Measurements from ENCODE around the gene MTMR4.
"Not testable (repeated sequence)": the region's sequence is repeated elsewhere in the genome, so short reads cannot be mapped to it uniquely, and the experiment has no call there.

MTMR4 gene

DNA sequence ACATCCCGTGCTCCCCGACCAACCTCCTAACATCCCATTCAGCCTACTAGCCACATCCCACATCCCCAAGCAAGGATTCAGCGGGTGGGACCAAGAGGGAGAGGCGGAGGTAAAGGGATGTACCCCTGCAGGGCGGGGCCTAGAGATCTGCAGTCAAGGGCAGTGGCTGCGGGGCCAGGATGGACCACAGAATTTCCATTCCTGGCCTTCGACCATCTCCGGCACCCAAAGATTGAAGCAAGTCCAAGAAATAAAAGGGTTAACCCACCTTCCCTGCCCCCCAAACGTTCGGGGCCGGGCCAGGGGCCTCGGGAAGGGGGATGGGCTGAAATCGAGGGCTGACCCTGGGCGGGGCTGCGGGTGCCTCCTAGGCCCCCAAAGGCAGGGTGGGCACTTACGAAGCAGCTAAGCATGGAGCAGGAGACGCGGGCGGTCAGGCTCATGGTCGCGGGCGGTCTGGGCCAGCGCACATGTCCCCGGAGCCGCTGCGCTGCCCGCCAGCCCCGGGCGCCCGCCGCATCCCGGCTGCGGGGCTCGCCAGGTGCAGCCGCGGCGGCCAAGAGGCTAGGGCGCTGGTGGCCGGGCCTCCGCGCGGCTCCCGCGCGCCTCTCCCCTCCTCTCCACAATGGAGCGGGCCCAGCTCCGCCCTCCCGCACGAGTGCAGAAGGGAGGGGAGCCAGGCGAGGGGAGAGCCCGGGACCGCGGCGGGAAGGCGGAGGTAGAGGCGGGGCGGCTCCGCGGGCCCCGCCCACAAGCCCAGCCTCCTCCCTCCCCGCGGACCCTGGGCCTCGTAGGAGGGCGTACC, at the start of gene MTMR4:
Gene MTMR4 (minus strand): TSS at position 674 of the 805 bp plus-strand sequence. CDS start 231 bp downstream, at position 443.
- DNase-seq: peak; percentile 59

DNA sequence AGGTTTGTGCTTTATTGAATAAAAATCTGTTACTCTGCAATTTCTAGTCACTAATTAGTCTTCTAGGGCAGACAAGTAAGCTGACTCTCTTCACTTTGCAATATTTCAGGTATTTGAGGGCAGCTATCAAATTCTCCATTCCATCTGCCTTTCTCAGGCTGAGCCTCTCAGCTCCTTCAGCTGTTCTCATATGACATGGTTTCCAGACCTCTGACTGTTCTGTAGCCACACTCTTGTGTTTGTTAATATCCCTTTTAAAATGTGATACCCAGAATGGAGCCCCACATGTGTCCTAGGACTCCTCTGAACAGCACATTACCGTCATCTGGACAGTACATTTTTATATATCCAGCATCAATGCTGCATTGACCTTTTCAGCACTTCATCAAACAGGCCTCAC, 46.1 kb upstream of the MTMR4 start:
- no peak for DNase-seq

DNA sequence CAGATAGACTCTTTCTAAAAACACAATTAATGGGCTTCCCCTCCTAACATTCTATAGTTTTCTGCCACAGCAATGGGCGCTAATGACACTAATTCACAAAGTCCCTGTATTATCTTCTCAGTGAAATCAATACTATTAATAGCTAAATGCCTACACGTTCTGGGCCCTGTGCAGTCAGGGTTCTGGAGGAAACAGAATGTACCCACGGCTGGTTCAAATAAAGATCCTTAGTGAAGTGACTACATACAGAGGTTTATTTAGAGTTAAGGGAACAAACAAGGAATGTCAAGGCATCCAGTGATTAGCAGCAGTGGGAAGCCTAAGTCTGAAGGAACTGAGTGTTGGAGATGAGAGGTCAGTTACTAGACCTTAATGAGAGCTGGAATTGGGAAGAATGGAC, 43.5 kb upstream of the MTMR4 start:
- no peak for DNase-seq

DNA sequence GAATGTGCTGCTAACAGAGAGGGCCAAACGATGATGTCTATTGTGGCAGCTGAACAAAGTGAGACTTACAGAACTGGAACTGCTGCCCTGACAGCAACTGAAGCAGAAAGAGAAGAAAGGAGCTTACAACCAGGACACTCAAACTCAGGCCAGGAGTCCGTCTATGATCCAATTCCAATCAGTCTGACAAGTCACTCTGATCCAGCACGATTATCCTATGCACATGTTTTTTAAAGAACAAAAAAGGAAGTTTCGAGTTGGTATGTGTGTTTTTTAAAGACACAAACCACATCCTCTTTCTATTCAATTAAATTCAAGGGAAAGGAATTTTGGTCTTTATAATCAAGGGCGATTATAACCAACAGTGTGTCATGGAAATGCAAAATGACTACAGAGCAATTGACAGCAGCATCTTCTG, 42.4 kb upstream of the MTMR4 start:
- no peak for DNase-seq

DNA sequence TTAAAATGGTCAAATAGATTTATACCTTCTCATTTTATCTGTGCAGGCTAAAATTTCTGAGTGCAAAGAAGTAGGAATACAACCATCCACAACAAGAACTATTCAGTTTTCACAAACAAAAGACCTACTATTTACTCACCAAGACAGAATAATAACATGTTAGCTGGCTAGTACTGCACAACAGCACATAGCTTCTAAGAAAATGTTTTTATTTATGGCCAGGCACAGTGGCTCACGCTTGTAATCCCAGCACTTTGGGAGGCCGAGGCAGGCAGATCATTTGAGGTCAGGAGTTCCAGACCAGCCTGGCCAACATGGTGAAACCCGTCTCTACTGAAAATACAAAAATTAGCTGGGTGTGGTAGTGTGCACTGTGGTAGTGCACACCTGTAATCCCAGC, 40.7 kb upstream of the MTMR4 start:
- DNase-seq: not testable (repeated sequence)

DNA sequence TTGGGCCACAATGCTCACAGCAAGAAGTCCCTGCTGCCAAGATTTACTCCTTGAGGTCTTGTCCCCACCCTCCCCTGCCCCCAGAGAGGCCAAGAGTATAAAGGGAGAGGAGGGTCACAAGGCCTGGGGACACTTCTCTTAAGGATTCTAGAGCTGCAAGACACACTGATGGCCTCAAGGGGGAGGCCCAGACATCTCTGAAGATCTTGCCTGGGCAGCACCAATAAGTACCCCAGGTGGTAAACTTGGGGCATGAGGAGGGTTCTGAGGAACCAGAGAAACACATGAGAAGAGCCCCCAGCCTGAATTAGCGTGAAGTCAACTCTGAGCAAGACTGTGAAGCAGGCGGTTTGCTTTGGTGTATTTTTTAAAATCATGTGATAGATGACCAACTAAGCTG, 26.8 kb upstream of the MTMR4 start:
- no peak for DNase-seq

DNA sequence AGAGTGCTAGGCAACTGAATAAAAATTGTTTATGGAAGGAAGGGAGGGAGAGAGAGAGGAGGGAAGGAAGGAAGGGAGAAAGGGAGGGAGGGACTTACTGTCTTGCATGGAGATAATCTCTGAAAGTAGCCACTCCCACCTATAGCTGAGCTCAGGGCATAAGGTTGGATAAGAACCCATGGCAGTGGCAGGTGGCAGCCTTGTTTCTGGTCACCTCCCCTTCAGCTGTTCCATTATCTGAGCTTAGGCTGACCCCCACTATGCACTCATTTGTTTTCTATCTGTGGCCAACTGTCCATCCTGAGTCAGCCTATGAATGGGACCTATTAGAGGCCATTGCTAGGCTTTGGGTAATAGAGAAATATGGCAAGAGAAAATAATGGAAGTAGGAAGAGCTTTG, 25.3 kb upstream of the MTMR4 start:
- DNase-seq: no peak

DNA sequence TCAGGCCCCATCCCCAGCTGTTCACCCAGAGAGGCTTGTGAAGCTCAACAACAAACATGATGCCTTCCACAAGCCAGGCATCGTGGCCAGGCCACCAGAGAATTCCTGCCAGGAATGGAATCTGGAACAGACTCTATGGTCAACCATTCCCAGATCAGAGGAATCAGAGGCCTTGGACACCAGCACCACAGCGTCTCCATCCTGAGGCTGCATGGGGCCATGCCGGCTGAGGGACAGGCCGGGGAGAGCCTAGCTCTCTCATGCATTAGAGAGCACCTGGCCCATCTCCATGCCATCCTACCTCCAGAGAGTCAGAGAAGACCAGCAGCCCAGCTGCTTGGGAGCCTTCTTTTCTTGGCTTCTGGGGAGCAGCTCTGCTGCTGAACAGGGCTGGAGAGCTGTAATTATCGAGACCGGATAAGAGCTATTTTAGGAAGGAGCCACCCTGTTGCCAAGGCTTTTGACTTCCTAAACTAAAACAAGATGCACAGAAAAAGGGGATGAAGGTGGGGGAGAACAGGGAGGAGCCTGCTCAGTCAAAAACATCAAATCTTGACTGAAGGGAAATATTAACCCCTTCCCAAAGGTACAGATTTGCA, 24.5 kb upstream of the MTMR4 start:
- DNase-seq: no peak

DNA sequence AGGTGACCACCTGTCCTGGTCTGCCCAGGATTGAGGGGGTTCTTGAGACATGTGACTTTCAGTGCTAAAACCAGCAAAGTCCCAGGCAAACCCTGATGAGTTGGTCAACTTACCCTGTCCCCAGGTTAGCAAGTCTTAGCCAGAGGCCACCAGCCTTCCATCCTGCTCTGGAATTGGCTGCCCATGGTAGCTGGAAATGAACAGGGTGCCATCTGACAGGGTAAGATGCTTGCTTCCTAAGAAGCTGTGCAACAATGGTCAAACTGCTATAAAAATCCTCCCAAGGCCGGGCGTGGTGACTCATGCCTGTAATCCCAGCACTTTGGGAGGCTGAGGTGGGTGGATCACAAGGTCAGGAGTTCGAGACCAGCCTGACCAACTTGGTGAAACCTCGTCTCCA, 22.8 kb upstream of the MTMR4 start:
- DNase-seq: no peak

DNA sequence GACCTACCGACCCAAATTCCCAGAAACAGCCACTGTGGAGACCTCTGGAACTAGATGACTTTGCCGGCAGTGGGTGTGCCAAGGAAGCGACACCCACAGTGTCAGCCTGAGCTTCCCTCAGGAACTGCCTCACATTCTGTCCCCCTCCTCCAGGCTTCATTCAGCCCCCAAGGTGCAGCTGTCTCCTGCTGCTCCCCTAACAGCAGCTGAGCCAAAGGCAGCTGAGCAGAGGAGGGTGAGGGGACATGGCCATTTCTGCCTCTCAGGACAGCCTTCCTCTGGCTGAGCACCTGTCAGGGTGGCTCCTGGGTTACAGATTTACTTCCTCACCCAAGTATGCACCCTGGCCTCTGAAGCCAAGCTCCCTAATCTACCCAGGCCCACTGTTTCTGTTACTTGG, 22.1 kb upstream of the MTMR4 start:
- DNase-seq: no peak

DNA sequence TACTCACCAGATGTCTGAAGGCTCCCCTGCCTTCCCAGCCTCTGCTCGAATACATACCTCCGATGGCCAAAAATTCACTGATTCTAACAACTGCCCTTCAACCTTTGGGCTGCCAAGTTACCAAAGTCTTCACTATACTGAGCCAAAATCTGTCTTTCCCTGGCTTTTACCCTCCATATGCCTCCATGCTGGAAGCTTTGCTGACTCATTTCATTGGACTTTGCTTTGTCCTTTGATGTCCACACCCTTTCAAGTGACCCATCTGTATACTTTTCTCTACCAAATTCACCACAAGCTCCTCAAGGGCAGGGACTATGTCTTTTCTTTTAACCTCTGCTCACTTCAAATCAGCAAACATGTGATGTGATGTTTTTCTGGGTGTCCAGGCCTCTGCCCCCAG, 21.0 kb upstream of the MTMR4 start:
- DNase-seq: no peak

DNA sequence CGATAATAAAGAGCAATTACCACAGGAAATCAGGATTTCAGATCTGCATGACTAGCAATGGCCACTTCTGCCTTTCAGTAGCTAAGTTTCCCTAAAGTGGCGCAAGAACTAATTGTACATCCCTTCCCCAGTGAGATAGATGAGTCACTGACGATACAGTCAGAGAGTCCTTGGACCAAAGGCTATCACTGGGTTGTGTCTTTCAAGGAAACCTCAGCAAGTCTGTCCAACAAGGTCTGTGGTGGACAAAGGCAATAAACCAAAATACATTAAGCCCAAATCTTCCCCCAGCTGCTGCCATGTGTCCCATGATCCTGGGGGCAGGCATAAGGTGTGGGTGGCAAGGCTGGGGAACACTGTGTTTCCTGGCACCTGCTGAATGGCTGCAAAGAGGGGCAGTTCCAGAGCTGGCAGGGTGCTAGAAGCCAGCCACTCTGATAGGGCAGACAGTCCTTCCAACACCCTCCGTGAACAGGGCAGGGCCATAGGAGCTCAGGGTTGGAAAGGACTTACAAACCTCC, 20.5 kb upstream of the MTMR4 start:
- DNase-seq: no peak

DNA sequence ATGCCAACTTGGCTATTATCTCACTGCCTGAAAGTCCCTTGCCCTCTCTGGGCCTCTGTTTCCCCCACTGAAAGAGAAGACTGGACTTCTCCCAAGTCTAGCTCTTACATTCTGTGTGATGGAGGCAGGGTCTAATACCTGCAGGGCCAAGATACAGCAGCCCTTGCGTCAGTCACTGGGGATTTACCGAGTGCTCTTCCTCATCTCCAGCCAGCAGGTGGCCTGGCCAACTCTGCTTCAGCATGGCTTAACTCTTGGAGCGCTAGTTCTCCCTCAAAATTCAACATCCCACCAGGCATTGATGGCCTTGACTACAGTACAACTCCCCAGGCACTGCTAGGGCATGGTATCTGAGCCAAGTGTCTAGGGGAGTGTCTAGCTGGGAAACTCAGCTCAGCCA, 19.9 kb upstream of the MTMR4 start:
- no peak for DNase-seq

DNA sequence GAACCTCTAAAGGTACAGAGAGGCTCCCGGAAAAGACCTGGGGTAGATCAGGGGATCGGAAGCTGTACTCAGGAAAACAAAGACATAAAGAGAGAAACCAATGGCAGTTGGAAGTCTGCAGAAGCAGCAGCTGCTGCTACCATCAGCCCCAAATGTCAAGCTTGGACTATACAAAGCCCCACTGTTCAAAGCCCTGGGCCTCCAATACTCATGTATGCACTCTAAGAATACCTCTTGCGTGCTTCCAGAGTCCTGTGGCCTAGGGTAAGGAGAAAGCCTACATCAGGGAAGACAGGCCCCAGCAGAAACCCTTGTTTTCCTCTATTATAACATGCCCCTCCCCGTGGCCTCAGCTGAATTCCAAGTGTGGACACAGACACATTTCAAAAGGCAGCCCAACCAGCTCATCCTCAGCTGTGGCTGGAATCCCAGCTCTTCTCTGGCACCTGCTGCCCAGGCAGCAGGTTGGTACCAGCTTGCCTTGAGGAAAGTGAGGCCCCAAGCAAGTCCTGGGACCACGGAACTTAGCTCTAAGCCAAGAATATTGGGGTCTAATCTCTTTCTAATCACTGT, 19.3 kb upstream of the MTMR4 start:
- no peak for DNase-seq

DNA sequence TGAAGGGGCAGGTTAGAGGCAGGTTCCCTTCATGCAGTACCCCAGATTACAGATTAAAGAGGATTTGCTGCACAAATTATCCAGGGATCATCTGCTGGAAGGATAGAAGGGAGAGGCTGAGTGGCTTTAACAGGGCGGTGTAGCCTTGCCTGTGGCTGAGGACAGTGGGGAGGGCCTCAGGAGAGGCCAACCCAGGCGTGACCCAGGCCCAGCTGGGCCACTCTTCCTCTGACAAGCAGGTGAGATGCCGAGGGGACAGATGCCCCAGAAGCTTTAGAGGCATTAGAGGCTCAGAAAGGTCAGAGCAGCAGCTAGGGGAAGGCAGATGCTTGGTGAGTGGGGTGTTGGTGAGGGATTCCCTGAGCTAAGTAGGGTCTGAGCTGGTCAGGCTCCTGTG, 18.1 kb upstream of the MTMR4 start:
- no peak for DNase-seq

DNA sequence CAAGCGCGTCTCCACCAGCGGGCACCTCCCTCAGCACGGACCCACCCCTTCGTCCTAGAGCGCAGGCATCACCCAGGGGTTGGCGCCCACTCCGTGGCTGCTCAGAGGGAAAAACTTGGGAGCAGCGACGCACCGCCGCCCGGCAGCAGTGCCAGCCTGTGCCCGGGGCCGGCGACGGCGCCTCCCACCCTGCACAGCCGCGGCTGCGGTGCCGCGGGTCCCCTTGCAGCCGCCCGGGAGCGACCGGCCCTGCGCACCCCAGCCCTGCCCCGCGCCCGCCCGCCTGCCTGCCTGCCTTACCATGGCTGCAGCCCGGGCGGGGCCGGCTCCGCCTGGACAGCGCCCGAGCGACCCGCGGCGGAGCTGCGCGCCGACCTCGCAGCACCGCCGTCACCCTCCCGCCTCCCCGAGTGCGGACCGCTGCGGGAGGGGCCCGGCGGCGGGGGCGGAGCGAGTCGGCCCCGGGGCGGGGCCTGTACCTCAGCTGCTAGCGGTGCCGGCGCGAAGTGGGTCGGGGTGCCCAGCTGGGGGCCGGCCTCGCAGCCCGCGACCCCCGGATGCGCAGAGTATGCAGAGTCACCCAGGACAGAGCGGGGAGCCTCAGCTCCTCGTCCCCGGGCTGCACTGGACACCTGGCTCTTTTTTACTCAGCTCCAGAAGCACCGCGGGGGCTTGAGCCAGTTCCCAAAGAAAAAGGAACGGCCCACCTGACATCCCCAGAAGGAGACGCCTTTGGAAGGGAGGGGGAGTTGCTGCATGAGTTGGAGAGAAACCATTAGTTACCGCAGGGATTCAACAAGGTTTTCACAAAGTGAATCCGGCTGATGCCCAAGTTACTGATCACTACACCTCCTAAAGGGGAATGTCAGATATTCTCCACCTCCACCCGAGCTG, 17.5 kb upstream of the MTMR4 start:
- peak; percentile 49 for DNase-seq

DNA sequence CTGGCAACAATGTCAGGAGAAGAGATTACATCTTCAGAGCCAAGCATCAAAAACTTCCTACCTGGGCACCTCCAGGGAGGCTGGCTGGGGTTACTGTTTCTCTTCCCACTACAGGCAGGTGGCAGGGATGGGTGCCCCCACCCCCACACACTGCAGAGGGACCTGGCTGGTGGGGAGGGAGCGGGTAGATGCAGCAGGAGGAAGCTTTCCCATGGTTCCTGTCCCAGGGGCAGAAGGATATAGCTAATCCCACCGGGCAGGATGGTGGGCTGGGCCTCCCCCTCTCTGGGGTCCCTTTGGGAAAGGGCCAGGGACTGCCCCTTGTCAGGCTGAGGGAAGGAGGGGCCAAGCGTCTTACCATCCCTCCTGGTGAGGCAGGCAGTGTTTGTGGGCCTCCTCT, 16.7 kb upstream of the MTMR4 start:
- no peak for DNase-seq

DNA sequence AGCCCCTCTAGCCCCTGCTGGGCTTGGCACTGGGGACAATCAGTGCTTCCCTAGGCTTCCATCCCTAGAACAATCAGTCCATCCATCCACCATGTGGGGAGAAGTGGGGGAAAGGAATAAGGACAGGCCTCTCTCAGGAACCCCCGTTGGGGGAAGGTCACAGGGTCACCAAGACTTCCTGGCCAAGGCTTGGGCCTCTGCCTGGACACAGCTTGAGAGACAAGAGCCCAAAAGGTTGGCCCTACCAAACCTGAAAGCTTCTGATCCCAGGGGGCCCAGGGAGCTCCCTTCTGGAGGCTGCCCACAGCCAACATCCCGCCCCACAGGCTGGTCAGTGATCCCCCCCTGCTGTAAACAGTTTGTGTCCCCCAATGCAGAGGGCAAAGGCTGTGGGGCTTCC, 16.2 kb upstream of the MTMR4 start:
- no peak for DNase-seq

DNA sequence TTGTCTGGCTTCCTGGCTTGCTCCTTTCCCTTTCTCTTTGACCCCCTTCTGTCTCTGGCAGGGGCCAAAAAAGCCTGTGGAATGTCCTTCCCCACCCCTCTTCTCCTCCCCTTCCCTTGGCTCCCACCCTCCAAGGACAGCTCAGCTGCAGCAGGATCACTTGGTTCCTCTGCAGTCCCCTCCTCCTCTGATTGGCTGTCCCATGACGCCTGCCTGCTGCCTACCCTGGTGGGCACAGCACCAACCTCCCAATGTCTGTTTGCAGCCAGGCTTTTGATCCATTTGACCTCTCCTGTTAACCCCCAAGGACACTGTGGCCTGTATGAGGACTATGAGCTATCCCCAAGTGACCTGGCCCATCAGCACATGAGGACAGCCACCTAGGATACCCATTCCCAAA, 14.8 kb upstream of the MTMR4 start:
- no peak for DNase-seq

DNA sequence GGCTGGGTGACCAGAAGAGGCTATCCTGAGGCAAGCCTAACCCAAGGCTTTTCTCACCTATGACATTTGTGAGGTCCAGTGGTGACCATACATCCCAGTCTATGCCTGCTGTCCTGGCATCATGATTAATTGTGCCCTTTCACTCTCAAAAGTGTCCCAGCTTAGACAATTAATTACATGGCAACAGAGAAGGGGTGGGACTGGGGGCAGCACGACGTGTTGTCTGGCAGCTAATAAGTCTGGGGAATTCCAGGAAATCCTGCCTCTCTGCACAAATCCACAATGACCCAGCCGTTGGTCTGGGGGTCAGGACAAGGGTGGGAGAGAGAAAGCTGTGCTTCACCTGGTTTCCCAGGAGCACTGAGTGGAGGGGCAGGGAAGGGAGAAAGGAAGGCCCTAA, 14.0 kb upstream of the MTMR4 start:
- no peak for DNase-seq

DNA sequence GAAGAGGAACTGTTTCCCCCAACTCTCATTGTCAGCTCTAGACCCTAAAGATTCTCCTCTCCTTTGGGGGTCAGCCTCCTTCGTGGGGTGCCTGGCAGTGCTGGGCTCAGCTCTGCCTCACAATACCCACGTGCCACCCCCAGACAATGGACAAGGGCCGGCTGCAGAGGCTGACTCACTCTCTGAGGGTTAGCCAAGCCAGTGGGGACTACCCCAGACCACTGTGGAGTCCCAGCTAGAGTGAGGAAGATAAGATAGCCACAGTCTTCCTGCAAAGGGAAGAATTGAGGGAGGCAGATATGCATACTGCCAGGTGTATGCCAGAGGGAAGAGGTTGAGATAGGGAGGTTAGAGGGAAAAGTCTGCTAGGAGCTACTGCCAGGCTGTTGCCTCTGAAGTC, 13.5 kb upstream of the MTMR4 start:
- DNase-seq: no peak

DNA sequence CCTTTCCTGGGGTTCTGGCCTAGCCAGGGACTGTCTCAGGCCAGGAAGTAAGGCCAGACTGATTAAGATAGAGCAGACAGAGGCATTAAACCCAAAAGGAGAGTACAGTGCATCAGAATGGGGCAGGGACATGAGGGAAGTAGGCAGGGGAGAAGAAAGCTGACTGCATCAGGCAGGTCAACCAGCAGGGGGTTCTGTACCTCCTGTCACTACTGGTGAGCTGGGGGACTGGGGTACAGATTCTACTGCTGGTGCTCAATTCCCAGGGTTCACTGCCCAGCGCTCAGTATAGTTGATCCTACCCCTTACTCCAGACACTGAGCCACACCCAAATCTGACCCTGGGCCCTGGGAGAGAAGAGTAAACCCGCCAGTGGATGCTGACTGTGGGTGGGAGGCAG, 12.9 kb upstream of the MTMR4 start:
- no peak for DNase-seq

DNA sequence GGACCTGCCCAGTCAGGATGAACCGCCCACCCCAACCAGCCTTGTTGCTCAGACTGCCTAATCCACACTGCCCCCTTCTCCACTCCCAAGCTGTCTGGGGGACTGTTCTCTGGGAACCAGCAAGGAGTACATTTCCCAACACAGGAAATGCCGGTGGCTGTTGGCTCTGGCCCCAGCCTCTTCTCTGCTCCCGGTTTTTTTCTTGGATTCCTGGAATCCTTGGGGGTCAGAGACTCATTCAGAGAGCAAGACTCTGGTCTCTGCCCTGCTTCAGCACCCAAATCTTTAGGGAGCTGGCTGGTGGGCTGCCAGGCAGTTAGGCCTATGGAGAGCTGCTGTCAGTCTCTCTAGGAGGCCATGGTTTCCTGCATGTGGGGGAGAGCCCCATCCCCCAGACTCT, 10.8 kb upstream of the MTMR4 start:
- no peak for DNase-seq

Measured in activated CD4-positive, alpha-beta T cell treated with anti-CD3 and anti-CD28 coated beads for 1 hour (primary cell).